AML-193 (cell line): ENCODE results near the gene UTP25.
"Not testable (repeated sequence)": the region's sequence is repeated elsewhere in the genome, so short reads cannot be mapped to it uniquely, and the experiment has no call there.

ENCODE experiments used
- DNase-seq, 2 experiments: peaks; one replicate each; lab custom pipeline; 2025; lab: John Stamatoyannopoulos, UW

UTP25 gene

GRCh38 chr1:209827384-209828262 is at the start of gene UTP25:
TSS of gene UTP25 (plus strand) at chr1:209827972. CDS start at chr1:209828064, 92 bp downstream.
- DNase-seq, result peak; percentile 95 to 96

GRCh38 chr1:209778102-209778501 is 49.7 kb upstream of the UTP25 start:
- DNase-seq, result no peak

- no peak for DNase-seq
Measured at GRCh38 chr1:209780268-209780667, 47.5 kb upstream of the UTP25 start.

GRCh38 chr1:209783386-209783785 is 44.4 kb upstream of the UTP25 start:
- DNase-seq, result no peak

GRCh38 chr1:209784265-209785169 is 43.3 kb upstream of the UTP25 start, which contains the start of gene C1orf74:
TSS of gene C1orf74 (minus strand) at chr1:209784559. CDS start at chr1:209783634, 925 bp downstream.
- peak; percentile 92 to 93 for DNase-seq

- DNase-seq, result no peak
Measured at GRCh38 chr1:209785592-209785991, 42.2 kb upstream of the UTP25 start.

GRCh38 chr1:209786146-209786545 is 41.6 kb upstream of the UTP25 start:
- no peak for DNase-seq

GRCh38 chr1:209787551-209787950 is 40.2 kb upstream of the UTP25 start:
- DNase-seq, result no peak

GRCh38 chr1:209789245-209789644 is 38.5 kb upstream of the UTP25 start:
- DNase-seq, result no peak

- DNase-seq, result no peak
Measured at GRCh38 chr1:209790286-209791193, 37.2 kb upstream of the UTP25 start.

- no peak for DNase-seq
Measured at GRCh38 chr1:209791920-209792319, 35.9 kb upstream of the UTP25 start.

GRCh38 chr1:209793711-209794110 is 34.1 kb upstream of the UTP25 start:
- DNase-seq, result not testable (repeated sequence)

GRCh38 chr1:209797978-209798639 is 29.7 kb upstream of the UTP25 start:
- peak in 1 of 2 experiments; percentile 15 for DNase-seq

GRCh38 chr1:209800984-209801834 is 26.6 kb upstream of the UTP25 start:
- DNase-seq, result no peak

GRCh38 chr1:209802117-209802779 is 25.5 kb upstream of the UTP25 start:
- no peak for DNase-seq

- no peak for DNase-seq
Measured at GRCh38 chr1:209802780-209803152, 25.0 kb upstream of the UTP25 start.

GRCh38 chr1:209803568-209803967 is 24.2 kb upstream of the UTP25 start:
- no peak for DNase-seq

- DNase-seq, result no peak
Measured at GRCh38 chr1:209805341-209805781, 22.4 kb upstream of the UTP25 start.
